HCT116 (cell line): ENCODE measurements around the gene NABP2. TPM values are rescaled to one million over a fixed set of nuclear protein-coding genes. Genes with fewer than 3 reads are reported as not detected.

Source experiments
- ATAC-seq: fragments of 200-7000 bp; cut with Tn5 transposase; 2 replicates; pipeline ENCODE4 v1.9.1; 2020; ENCODE audit warnings: mild to moderate bottlenecking, moderate library complexity
- BruUV-seq: library from RNA; stranded (reverse); fragments of 400-500 nt; replicated peaks from 2 replicates; lab custom pipeline; 2021; lab: Mats Ljungman, UMichigan
- CTCF ChIA-PET: fragments of 300-600 bp; sonication (Branson Sonifier 250); formaldehyde crosslinking; loops from one replicate; lab custom pipeline; 2021; ENCODE audit warnings: antibody characterized with exemption; lab: Charles Lee
- POLR2A ChIA-PET: fragments of 300-600, 350-600 bp; sonication (Branson Sonifier 250); formaldehyde crosslinking; loops from one replicate; lab custom pipeline; 2021; ENCODE audit warnings: antibody characterized with exemption; lab: Charles Lee
- RAD21 ChIA-PET, 2 experiments: fragments of 300-600 bp; sonication (Branson Sonifier 250); formaldehyde crosslinking; loops; one replicate each; lab custom pipeline; 2023; ENCODE audit warnings: low total read pairs in 2 of 2; ENCODE audit not compliant: uncharacterized antibody in 2 of 2, unreplicated experiment in 2 of 2, low non-redundant PET in 1 of 2; lab: Charles Lee
- DNase-seq: peaks from one replicate; pipeline ENCODE4 v3.0.0-alpha.2; 2010; ENCODE audit warnings: low read depth, low spot score
- H2AFZ ChIP-seq: fragments of 200-600 bp; shearing (Covaris generic), sonication (generic); 2 replicates; pipeline ENCODE4 v1.6.1; 2017; ENCODE audit warnings: low read depth, mixed run types, mixed read lengths, antibody characterized with exemption, low read length; ENCODE audit not compliant: poor library complexity, severe bottlenecking
- H3K27ac ChIP-seq: 2 replicates; pipeline ENCODE4 v1.5.1; 2012; ENCODE audit warnings: low read depth, low read length
- H3K27me3 ChIP-seq: fragments of 200-600 bp; sonication (generic); 2 replicates; pipeline ENCODE4 v1.6.1; 2016; ENCODE audit warnings: mixed run types, low read length, mixed read lengths; ENCODE audit not compliant: insufficient read depth
- H3K36me3 ChIP-seq, 2 experiments: fragments of 200-500 bp in 1 of 2; fragments of 200-600 bp in 1 of 2; sonication (Bioruptor generic) in 1 of 2; sonication (generic) in 1 of 2; 2 replicates each; pipeline versions ENCODE4 v1.5.1 to v1.6.1; 2014 to 2016; ENCODE audit warnings: low read length in 2 of 2, inconsistent platforms in 1 of 2, mixed read lengths in 1 of 2, mixed run types in 1 of 2; ENCODE audit not compliant: insufficient read depth in 2 of 2, control insufficient read depth in 1 of 2
- H3K4me1 ChIP-seq, 2 experiments: fragments of 200-600 bp in 1 of 2; sonication (generic) in 1 of 2; 2 replicates each; pipeline versions ENCODE4 v1.5.1 to v1.6.1; 2012 to 2017; ENCODE audit warnings: low read length in 2 of 2, inconsistent platforms in 1 of 2, mild to moderate bottlenecking in 1 of 2, mixed read lengths in 1 of 2, mixed run types in 1 of 2, moderate library complexity in 1 of 2; ENCODE audit not compliant: insufficient read depth in 2 of 2, control insufficient read depth in 1 of 2
- H3K4me2 ChIP-seq: fragments of 200-600 bp; sonication (generic); 2 replicates; pipeline ENCODE4 v1.6.1; 2017; ENCODE audit warnings: mixed run types, low read length, mixed read lengths
- H3K4me3 ChIP-seq, 2 experiments: fragments of 200-600 bp in 1 of 2; sonication (generic) in 1 of 2; replicated peaks in 1 of 2; 2 replicates each; pipeline ENCODE4 v1.5.1; 2011 to 2016; ENCODE audit warnings: low read length in 2 of 2, control low read depth in 1 of 2, low read depth in 1 of 2, mild to moderate bottlenecking in 1 of 2, mixed read lengths in 1 of 2, mixed run types in 1 of 2
- H3K79me2 ChIP-seq: fragments of 200-600 bp; sonication (generic); 2 replicates; pipeline ENCODE4 v1.6.1; 2017; ENCODE audit warnings: mild to moderate bottlenecking, mixed run types, low read length, moderate library complexity, mixed read lengths; ENCODE audit not compliant: insufficient read depth
- H3K9ac ChIP-seq: fragments of 200-600 bp; sonication (generic); 2 replicates; pipeline ENCODE4 v1.6.1; 2016; ENCODE audit warnings: low read length, mixed read lengths
- H3K9me2 ChIP-seq: fragments of 200-600 bp; sonication (generic), shearing (Covaris generic); 2 replicates; pipeline ENCODE4 v1.6.1; 2017; ENCODE audit warnings: mixed run types, mild to moderate bottlenecking, moderate library complexity; ENCODE audit not compliant: insufficient read depth
- H3K9me3 ChIP-seq, 2 experiments: fragments of 200-500 bp in 1 of 2; fragments of 200-600 bp in 1 of 2; sonication (Bioruptor generic) in 1 of 2; sonication (generic) in 1 of 2; 2 replicates each; pipeline ENCODE4 v1.6.1; 2014 to 2017; ENCODE audit warnings: low read length in 2 of 2, mixed read lengths in 2 of 2, inconsistent platforms in 1 of 2, low read depth in 1 of 2, mild to moderate bottlenecking in 1 of 2, mixed run types in 1 of 2, moderate library complexity in 1 of 2; ENCODE audit not compliant: control insufficient read depth in 1 of 2, insufficient read depth in 1 of 2
- H4K20me1 ChIP-seq: fragments of 200-600 bp; sonication (generic), shearing (Covaris generic); 2 replicates; pipeline ENCODE4 v1.6.1; 2017; ENCODE audit warnings: mixed run types, mild to moderate bottlenecking, moderate library complexity; ENCODE audit not compliant: insufficient read depth
- ATF3 ChIP-seq: IDR thresholded peaks from 2 replicates; pipeline ENCODE4 v1.6.1; 2012
- ELF1 ChIP-seq: IDR thresholded peaks from 2 replicates; pipeline ENCODE4 v1.6.1; 2012; ENCODE audit warnings: low read depth, borderline replicate concordance
- POLR2A ChIP-seq: IDR thresholded peaks from 2 replicates; pipeline ENCODE4 v1.7.0; 2011; ENCODE audit warnings: borderline replicate concordance; ENCODE audit not compliant: insufficient read depth, insufficient read length; ENCODE audit errors: extremely low read depth
- POLR2AphosphoS5 ChIP-seq: IDR thresholded peaks from 2 replicates; pipeline ENCODE4 v1.6.1; 2011; ENCODE audit warnings: mild to moderate bottlenecking, low read depth, low read length, moderate library complexity
- RAD21 ChIP-seq: IDR thresholded peaks from 2 replicates; pipeline ENCODE4 v1.6.1; 2012; ENCODE audit warnings: low read depth, mild to moderate bottlenecking
- SIN3A ChIP-seq: IDR thresholded peaks from 2 replicates; pipeline ENCODE4 v1.6.1; 2012; ENCODE audit warnings: low read depth
- SP1 ChIP-seq: IDR thresholded peaks from 2 replicates; pipeline ENCODE4 v1.6.1; 2012; ENCODE audit warnings: low read depth
- SRF ChIP-seq: IDR thresholded peaks from 2 replicates; pipeline ENCODE4 v1.6.1; 2012; ENCODE audit warnings: low read depth
- TCF7L2 ChIP-seq: IDR thresholded peaks from 2 replicates; pipeline ENCODE4 v1.7.0; 2011; ENCODE audit warnings: borderline replicate concordance, inconsistent platforms; ENCODE audit not compliant: insufficient read depth, insufficient read length; ENCODE audit errors: extremely low read depth
- ZNF274 ChIP-seq: fragments of 200-500 bp; sonication (Bioruptor generic); IDR thresholded peaks from 2 replicates; pipeline ENCODE4 v1.6.1; 2014; ENCODE audit warnings: mild to moderate bottlenecking, low read depth, low read length, inconsistent platforms
- intact Hi-C: fragments of 100-400 bp; cut with micrococcal nuclease; formaldehyde crosslinking; loops from 2 replicates; pipeline ENCODE4 v1.10.0; 2022
- total RNA-seq: library from RNA; stranded (reverse); gene quantifications from one replicate; pipeline ENCODE4 v1.2.1, GENCODE V29; 2021; ENCODE audit not compliant: unreplicated experiment
- TF ChIP-seq, protein P1 (sequence below): IDR thresholded peaks from 2 replicates; pipeline ENCODE4 v1.6.1; 2012; ENCODE audit warnings: low read depth

NABP2 gene
- total RNA-seq, 1 experiment from 2014 or later, result 52.9 TPM

DNA sequence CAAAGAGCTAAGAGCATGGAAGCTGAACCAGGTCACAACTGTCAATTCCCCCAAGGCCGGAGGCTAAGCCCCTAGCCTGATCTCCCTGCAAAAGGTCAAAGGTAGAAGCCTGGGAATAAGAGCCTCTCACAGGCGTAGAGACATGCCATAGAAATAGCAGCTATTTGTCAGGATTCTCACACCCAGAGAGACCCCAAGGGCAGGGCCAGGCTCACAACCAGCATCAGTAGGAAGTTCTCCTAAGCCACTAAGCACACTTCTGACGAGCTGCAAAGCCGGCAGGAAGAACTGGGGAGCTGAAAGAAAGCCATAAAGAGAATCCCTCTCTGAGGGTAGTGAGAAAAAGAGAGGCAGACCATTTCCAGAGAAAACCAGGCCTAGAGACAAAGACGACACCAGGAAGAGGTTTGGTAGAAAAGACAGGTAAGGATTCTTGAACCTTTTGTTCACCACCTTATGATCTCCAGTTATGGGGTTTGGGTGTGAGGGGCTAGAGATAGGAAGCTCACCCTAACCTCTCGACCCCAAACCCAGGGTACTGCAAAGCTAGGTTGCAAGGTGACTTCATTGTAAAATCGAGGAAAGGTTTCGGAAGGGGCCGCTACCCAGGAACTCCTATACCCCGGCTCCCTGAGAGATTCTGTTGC lies 35.9 kb upstream of the NABP2 start:
- ChIA-PET POLR2A (interaction anchor here (0.6 to 2.7 kb wide), 4 partner anchors 34 to 458 kb away, joined by 3 to 17 read pairs (median 10); partner anchors contain the start of genes ATP5F1B, ESYT1, RNF41 and ZC3H10), CTCF (interaction anchor here (0.6 to 3.3 kb wide), 5 partner anchors 9 to 449 kb away, joined by 3 to 29 read pairs (median 18); partner anchors contain the start of genes ESYT1 and ZC3H10), RAD21 (no interaction called here)
- peaks cover 37% of the 10 kb centered on the region for H3K79me2 ChIP-seq
- H3K4me3 ChIP-seq, result peak overlapping the region; percentile 86 to 88
- no peaks in the 10 kb centered on the region for H3K27me3 ChIP-seq
- H3K9me3 ChIP-seq, result no peaks in the 10 kb centered on the region
- no peaks in the 10 kb centered on the region for H3K9me2 ChIP-seq
- DNase-seq (no peak), ATAC-seq (no peak)
- peak overlapping the region; percentile 87 for H3K9ac ChIP-seq
- peak overlapping the region; percentile 84 for H3K27ac ChIP-seq
- TF ChIP-seq, protein P1, sequence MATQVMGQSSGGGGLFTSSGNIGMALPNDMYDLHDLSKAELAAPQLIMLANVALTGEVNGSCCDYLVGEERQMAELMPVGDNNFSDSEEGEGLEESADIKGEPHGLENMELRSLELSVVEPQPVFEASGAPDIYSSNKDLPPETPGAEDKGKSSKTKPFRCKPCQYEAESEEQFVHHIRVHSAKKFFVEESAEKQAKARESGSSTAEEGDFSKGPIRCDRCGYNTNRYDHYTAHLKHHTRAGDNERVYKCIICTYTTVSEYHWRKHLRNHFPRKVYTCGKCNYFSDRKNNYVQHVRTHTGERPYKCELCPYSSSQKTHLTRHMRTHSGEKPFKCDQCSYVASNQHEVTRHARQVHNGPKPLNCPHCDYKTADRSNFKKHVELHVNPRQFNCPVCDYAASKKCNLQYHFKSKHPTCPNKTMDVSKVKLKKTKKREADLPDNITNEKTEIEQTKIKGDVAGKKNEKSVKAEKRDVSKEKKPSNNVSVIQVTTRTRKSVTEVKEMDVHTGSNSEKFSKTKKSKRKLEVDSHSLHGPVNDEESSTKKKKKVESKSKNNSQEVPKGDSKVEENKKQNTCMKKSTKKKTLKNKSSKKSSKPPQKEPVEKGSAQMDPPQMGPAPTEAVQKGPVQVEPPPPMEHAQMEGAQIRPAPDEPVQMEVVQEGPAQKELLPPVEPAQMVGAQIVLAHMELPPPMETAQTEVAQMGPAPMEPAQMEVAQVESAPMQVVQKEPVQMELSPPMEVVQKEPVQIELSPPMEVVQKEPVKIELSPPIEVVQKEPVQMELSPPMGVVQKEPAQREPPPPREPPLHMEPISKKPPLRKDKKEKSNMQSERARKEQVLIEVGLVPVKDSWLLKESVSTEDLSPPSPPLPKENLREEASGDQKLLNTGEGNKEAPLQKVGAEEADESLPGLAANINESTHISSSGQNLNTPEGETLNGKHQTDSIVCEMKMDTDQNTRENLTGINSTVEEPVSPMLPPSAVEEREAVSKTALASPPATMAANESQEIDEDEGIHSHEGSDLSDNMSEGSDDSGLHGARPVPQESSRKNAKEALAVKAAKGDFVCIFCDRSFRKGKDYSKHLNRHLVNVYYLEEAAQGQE, result no peak
- no peak for TF ChIP-seq POLR2AphosphoS5
- no peak for TF ChIP-seq ELF1
- TF ChIP-seq SIN3A, result no peak
- no peak for TF ChIP-seq POLR2A
- TF ChIP-seq SRF, result no peak
- TF ChIP-seq RAD21, result no peak
- TF ChIP-seq TCF7L2, result no peak
- no peak for TF ChIP-seq ZNF274
- TF ChIP-seq ATF3, result no peak
- no peak for TF ChIP-seq SP1
- intact Hi-C loops, result no loop called here
- H3K36me3 ChIP-seq, result peaks cover 20 to 28% of the 10 kb centered on the region in 2 experiments; a peak in 3 of 4 replicates
- H2AFZ ChIP-seq, result no peak overlapping the region
- H3K4me2 ChIP-seq, result peak overlapping the region; percentile 90
- no TSS peak for BruUV-seq
- no peaks in the 10 kb centered on the region for H4K20me1 ChIP-seq
- H3K4me1 ChIP-seq, result peaks cover 17 to 26% of the 10 kb centered on the region in 2 experiments
